Mucosa of stomach (tissue), 1 donor: ENCODE measurements around the gene TAP2.
"Not testable (repeated sequence)": the region's sequence is repeated elsewhere in the genome, so short reads cannot be mapped to it uniquely, and the experiment has no call there.

Experiments
- H3K27me3 ChIP-seq: one replicate; pipeline ENCODE4 v1.7.0; 2013; ENCODE audit warnings: mild to moderate bottlenecking, low read length; ENCODE audit not compliant: control insufficient read depth, insufficient read depth
- H3K36me3 ChIP-seq: one replicate; pipeline ENCODE4 v1.7.0; 2013; ENCODE audit warnings: low read length; ENCODE audit not compliant: control insufficient read depth, insufficient read depth
- H3K4me1 ChIP-seq: one replicate; pipeline ENCODE4 v1.7.0; 2013; ENCODE audit warnings: mild to moderate bottlenecking, low read length; ENCODE audit not compliant: control insufficient read depth, insufficient read depth
- H3K4me3 ChIP-seq: one replicate; pipeline ENCODE4 v1.7.0; 2013; ENCODE audit warnings: low read length
- H3K9ac ChIP-seq: one replicate; pipeline ENCODE4 v1.7.0; 2013; ENCODE audit warnings: mild to moderate bottlenecking, low read length, moderate library complexity
- H3K9me3 ChIP-seq: one replicate; pipeline ENCODE4 v1.7.0; 2013; ENCODE audit warnings: mild to moderate bottlenecking, low read length, moderate library complexity; ENCODE audit not compliant: control insufficient read depth
- donor health status: Pancreatic carcinoma.

Gene TAP2

GRCh38 chr6:32838114-32838958 lies at the start of gene TAP2:
Gene TAP2 (minus strand): TSS chr6:32838739. CDS start chr6:32838233, 506 bp downstream.
- H3K4me3 ChIP-seq: peak within 1 kb of the TSS; percentile 34
- peaks cover 3% of the 10 kb centered on the region for H3K36me3 ChIP-seq

GRCh38 chr6:32887616-32888015 lies 49.1 kb upstream of the TAP2 start:
- Histone ChIP-seq H3K9ac (no peak overlapping the region), H3K4me1 (no peaks in the 10 kb centered on the region), H3K27me3 (no peaks in the 10 kb centered on the region), H3K36me3 (no peaks in the 10 kb centered on the region), H3K4me3 (no peak overlapping the region), H3K9me3 (no peaks in the 10 kb centered on the region)

More at GRCh38 chr6:32838114-32838958, at the start of gene TAP2:
- peak within 1 kb of the TSS; percentile 69 for H3K9ac ChIP-seq
- no peaks in the 10 kb centered on the region for H3K9me3 ChIP-seq
- H3K4me1 ChIP-seq: peaks cover 15% of the 10 kb centered on the region
- no peaks in the 10 kb centered on the region for H3K27me3 ChIP-seq

GRCh38 chr6:32886681-32887383 lies 48.3 kb upstream of the TAP2 start:
- H3K9ac ChIP-seq: no peak overlapping the region
- H3K27me3 ChIP-seq: no peaks in the 10 kb centered on the region
- H3K4me1 ChIP-seq: no peaks in the 10 kb centered on the region
- no peak overlapping the region for H3K4me3 ChIP-seq
- H3K36me3 ChIP-seq: no peaks in the 10 kb centered on the region
- no peaks in the 10 kb centered on the region for H3K9me3 ChIP-seq

GRCh38 chr6:32885698-32886286 lies 47.3 kb upstream of the TAP2 start:
- Histone ChIP-seq H3K9me3 (no peaks in the 10 kb centered on the region), H3K4me1 (no peaks in the 10 kb centered on the region)

GRCh38 chr6:32883789-32884188 lies 45.2 kb upstream of the TAP2 start:
- H3K4me3 ChIP-seq: no peak overlapping the region
- H3K27me3 ChIP-seq: peaks cover 12% of the 10 kb centered on the region
- no peaks in the 10 kb centered on the region for H3K4me1 ChIP-seq
- H3K9me3 ChIP-seq: no peaks in the 10 kb centered on the region
- H3K36me3 ChIP-seq: no peaks in the 10 kb centered on the region
- H3K9ac ChIP-seq: no peak overlapping the region

More at GRCh38 chr6:32885698-32886286, 47.3 kb upstream of the TAP2 start:
- Histone ChIP-seq H3K4me3 (no peak overlapping the region), H3K9ac (no peak overlapping the region), H3K36me3 (no peaks in the 10 kb centered on the region), H3K27me3 (no peaks in the 10 kb centered on the region)

GRCh38 chr6:32882879-32883250 lies 44.3 kb upstream of the TAP2 start:
- H3K27me3 ChIP-seq: peaks cover 12% of the 10 kb centered on the region
- no peak overlapping the region for H3K9ac ChIP-seq
- H3K36me3 ChIP-seq: no peaks in the 10 kb centered on the region
- H3K9me3 ChIP-seq: no peaks in the 10 kb centered on the region
- H3K4me1 ChIP-seq: no peaks in the 10 kb centered on the region
- H3K4me3 ChIP-seq: no peak overlapping the region

GRCh38 chr6:32880962-32881361 lies 42.4 kb upstream of the TAP2 start:
- H3K9me3 ChIP-seq, H3K4me3 ChIP-seq, H3K36me3 ChIP-seq, H3K9ac ChIP-seq, H3K4me1 ChIP-seq: not testable (repeated sequence)
- H3K27me3 ChIP-seq: peaks cover 12% of the 10 kb centered on the region

DNA sequence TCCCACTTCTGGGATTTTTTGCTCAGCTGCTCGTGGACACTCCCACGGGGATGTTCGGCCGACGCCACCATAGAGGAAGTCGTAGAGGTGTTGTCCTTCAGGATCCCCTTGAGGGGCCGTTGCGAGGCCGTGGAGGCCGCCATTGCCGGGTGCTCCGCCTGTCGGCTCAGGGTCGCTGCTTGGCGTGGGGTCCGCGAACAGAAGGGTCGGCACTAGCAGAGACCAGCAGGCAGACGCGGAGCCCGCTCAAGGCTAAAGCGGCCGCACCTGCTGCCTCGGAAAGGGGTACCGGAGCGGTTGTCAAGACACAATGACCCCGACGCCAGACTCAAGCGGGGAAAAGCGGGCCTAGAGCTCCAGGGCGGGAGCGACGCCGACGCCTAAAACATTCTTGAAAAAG lies 41.2 kb upstream of the TAP2 start:
- Histone ChIP-seq H3K27me3 (peaks cover 12% of the 10 kb centered on the region), H3K9ac (no peak overlapping the region), H3K4me3 (no peak overlapping the region), H3K9me3 (no peaks in the 10 kb centered on the region), H3K4me1 (no peaks in the 10 kb centered on the region), H3K36me3 (no peaks in the 10 kb centered on the region)

GRCh38 chr6:32876603-32877002 lies 38.1 kb upstream of the TAP2 start:
- no peaks in the 10 kb centered on the region for H3K36me3 ChIP-seq
- H3K9me3 ChIP-seq: no peaks in the 10 kb centered on the region
- peaks cover 12% of the 10 kb centered on the region for H3K27me3 ChIP-seq
- no peak overlapping the region for H3K9ac ChIP-seq
- H3K4me3 ChIP-seq: no peak overlapping the region
- no peaks in the 10 kb centered on the region for H3K4me1 ChIP-seq

- H3K4me1 ChIP-seq, H3K4me3 ChIP-seq, H3K9ac ChIP-seq, H3K27me3 ChIP-seq, H3K36me3 ChIP-seq, H3K9me3 ChIP-seq: not testable (repeated sequence)
Measured at GRCh38 chr6:32873947-32874346, 35.4 kb upstream of the TAP2 start.

DNA sequence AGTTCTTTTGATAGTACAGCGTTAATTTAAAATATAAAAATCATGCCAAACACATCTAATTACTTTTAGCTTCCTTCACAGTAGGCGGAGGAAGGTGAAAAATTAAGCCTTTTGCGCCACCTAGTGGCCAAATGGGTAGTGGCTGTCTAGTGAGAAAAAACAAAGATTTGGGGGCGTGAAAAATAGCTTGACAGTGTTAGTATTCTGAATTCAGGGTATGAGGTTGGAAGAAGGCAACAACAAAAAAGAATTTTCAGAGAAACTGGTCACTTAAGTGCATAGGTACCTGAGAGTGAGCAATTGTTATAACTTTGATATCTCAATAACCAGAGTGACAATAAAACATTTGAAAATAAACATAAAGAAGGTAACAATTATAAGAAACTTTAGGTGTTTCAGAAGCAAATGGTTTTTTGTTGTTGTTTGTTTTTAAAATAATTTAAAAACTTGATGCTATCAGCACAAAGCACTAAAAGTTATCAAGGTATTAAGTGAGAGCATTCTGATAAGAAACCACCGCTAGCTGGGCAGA lies 29.8 kb upstream of the TAP2 start:
- Histone ChIP-seq H3K4me1 (no peaks in the 10 kb centered on the region), H3K27me3 (no peaks in the 10 kb centered on the region), H3K4me3 (no peak overlapping the region), H3K36me3 (no peaks in the 10 kb centered on the region), H3K9me3 (no peaks in the 10 kb centered on the region), H3K9ac (no peak overlapping the region)
